Activated B cell treated with CpG ODN at 0.5 μM for 24 hours (primary cell): Measurements from ENCODE around the gene ANXA6. TPM values are rescaled to one million over a fixed set of nuclear protein-coding genes. Genes with fewer than 3 reads are reported as not detected.
A peak's percentile ranks its signal among the peaks of the same experiment; 100 is the strongest.
"Not testable (repeated sequence)": the region's sequence is repeated elsewhere in the genome, so short reads cannot be mapped to it uniquely, and the experiment has no call there.

ENCODE experiments used
- ATAC-seq: fragments of 200-7000 bp; cut with Tn5 transposase; one replicate; pipeline ENCODE4 v1.10.0; 2021; ENCODE audit warnings: low read depth, mild to moderate bottlenecking, moderate library complexity
- CTCF ChIA-PET: fragments of 350-600 bp; sonication (Branson Sonifier 250); formaldehyde crosslinking; loops from one replicate; lab custom pipeline; 2021; ENCODE audit warnings: antibody characterized with exemption; lab: Charles Lee
- POLR2A ChIA-PET: fragments of 350-600 bp; sonication (Branson Sonifier 250); formaldehyde crosslinking; loops from one replicate; lab custom pipeline; 2021; ENCODE audit warnings: antibody characterized with exemption; lab: Charles Lee
- DNase-seq: peaks from one replicate; pipeline ENCODE4 v3.0.0; 2022
- H3K27ac Mint-ChIP-seq: one replicate; pipeline ENCODE4 v1.8.0; 2020; ENCODE audit warnings: mixed read lengths
- H3K27me3 Mint-ChIP-seq: one replicate; pipeline ENCODE4 v1.8.0; 2021; ENCODE audit warnings: mixed read lengths
- H3K36me3 Mint-ChIP-seq: one replicate; pipeline ENCODE4 v1.8.0; 2021; ENCODE audit warnings: low read depth, mixed read lengths
- H3K4me1 Mint-ChIP-seq: one replicate; pipeline ENCODE4 v1.8.0; 2021; ENCODE audit warnings: mixed read lengths
- H3K4me3 Mint-ChIP-seq: one replicate; pipeline ENCODE4 v1.8.0; 2020; ENCODE audit warnings: mild to moderate bottlenecking, mixed read lengths
- H3K9me3 Mint-ChIP-seq: one replicate; pipeline ENCODE4 v1.8.0; 2020; ENCODE audit warnings: mixed read lengths
- CTCF ChIP-seq: fragments of 200-600 bp; IDR thresholded peaks from one replicate; pipeline ENCODE4 v1.8.0; 2022; ENCODE audit warnings: antibody characterized with exemption, mild to moderate bottlenecking
- intact Hi-C: fragments of 100-400 bp; cut with micrococcal nuclease; formaldehyde crosslinking; loops from one replicate; pipeline ENCODE4 v1.15.1; 2024
- total RNA-seq: library from RNA; stranded (reverse); gene quantifications from 2 replicates; pipeline ENCODE4 v1.2.3, GENCODE V29; 2022

The ANXA6 gene
- total RNA-seq, 1 donor from 2014 or later: 367 TPM

- Mint-ChIP-seq H3K27me3 (no peaks in the 10 kb centered on the region), H3K9me3 (no peaks in the 10 kb centered on the region), H3K4me1 (peaks cover 51% of the 10 kb centered on the region), H3K36me3 (peaks cover 53% of the 10 kb centered on the region), H3K4me3 (no peak overlapping the region), H3K27ac (peak overlapping the region; percentile 63)
- ChIA-PET CTCF (interaction anchor here (1.1 to 3.9 kb wide), 3 partner anchors 14 to 137 kb away, joined by 3 to 18 read pairs (median 4); no protein-coding TSS in a partner anchor), POLR2A (interaction anchor here (0.9 to 1.4 kb wide), 2 partner anchors 35 to 36 kb away, joined by 3 read pairs; no protein-coding TSS in a partner anchor)
- intact Hi-C loops: loop anchor here (2.0 kb wide), 1 partner anchor 18 kb away; no protein-coding TSS in a partner anchor
- ATAC-seq: no peak
- no peak for DNase-seq
- TF ChIP-seq CTCF: no peak
Measured at GRCh38 chr5:151178777-151179488, 21.4 kb upstream of the ANXA6 start.

DNA sequence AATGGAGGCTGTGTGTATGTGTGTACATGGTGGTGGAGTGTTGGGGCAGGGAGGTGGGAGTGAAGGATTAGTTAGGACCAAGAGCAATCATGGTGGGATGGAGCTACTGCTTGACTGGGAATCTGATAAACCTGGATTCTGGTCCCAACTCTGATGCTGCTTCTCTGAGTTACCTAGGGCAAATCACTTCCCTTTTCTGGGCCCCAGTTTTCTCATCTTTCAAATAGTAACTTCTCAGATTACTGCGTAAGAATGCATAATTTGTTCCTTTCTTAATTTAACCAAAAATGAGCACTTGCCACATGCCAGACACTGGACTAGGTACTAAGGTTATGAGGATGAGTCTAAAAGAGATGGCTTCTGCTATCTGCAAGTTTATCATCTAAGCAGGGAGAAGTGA lies 20.8 kb upstream of the ANXA6 start:
- ChIA-PET CTCF (interaction anchor here (1.0 to 3.9 kb wide), 2 partner anchors 13 to 52 kb away, joined by 3 to 18 read pairs; no protein-coding TSS in a partner anchor), POLR2A (interaction anchor here (0.7 to 1.4 kb wide), 3 partner anchors 33 to 37 kb away, joined by 3 to 5 read pairs (median 3); no protein-coding TSS in a partner anchor)
- H3K27me3 Mint-ChIP-seq: no peaks in the 10 kb centered on the region
- DNase-seq (no peak), ATAC-seq (no peak)
- peaks cover 47% of the 10 kb centered on the region for H3K36me3 Mint-ChIP-seq
- peaks cover 53% of the 10 kb centered on the region for H3K4me1 Mint-ChIP-seq
- H3K27ac Mint-ChIP-seq: peak overlapping the region; percentile 63
- intact Hi-C loops: loop anchor here (2.0 kb wide), 1 partner anchor 18 kb away; no protein-coding TSS in a partner anchor
- no peak overlapping the region for H3K4me3 Mint-ChIP-seq
- no peaks in the 10 kb centered on the region for H3K9me3 Mint-ChIP-seq
- no peak for TF ChIP-seq CTCF

- intact Hi-C loops, H3K9me3 Mint-ChIP-seq, H3K27me3 Mint-ChIP-seq, H3K4me3 Mint-ChIP-seq, ATAC-seq, DNase-seq: not testable (repeated sequence)
- ChIA-PET POLR2A (interaction anchor here (1.1 to 1.3 kb wide), 3 partner anchors 15 to 115 kb away, joined by 3 read pairs; no protein-coding TSS in a partner anchor), CTCF (interaction anchor here (1.4 to 3.9 kb wide), 3 partner anchors 11 to 140 kb away, joined by 4 to 18 read pairs (median 11); no protein-coding TSS in a partner anchor)
- Mint-ChIP-seq H3K4me1 (peaks cover 54% of the 10 kb centered on the region), H3K27ac (peak overlapping the region; percentile 41), H3K36me3 (peaks cover 29% of the 10 kb centered on the region)
Measured at GRCh38 chr5:151176268-151176667, 18.7 kb upstream of the ANXA6 start.

GRCh38 chr5:151174612-151175101 lies 17.1 kb upstream of the ANXA6 start:
- Mint-ChIP-seq H3K4me1 (peaks cover 58% of the 10 kb centered on the region), H3K36me3 (peaks cover 18% of the 10 kb centered on the region), H3K4me3 (no peak overlapping the region), H3K9me3 (no peaks in the 10 kb centered on the region), H3K27ac (no peak overlapping the region), H3K27me3 (no peaks in the 10 kb centered on the region)
- POLR2A ChIA-PET: interaction anchor here (0.6 kb wide), 1 partner anchor 764 kb away, joined by 3 read pairs; no protein-coding TSS in a partner anchor
- CTCF ChIA-PET: no interaction called here
- no peak for TF ChIP-seq CTCF
- intact Hi-C loops: no loop called here
- DNase-seq: no peak
- ATAC-seq: no peak

GRCh38 chr5:151173711-151174611 lies 16.4 kb upstream of the ANXA6 start:
- no peak overlapping the region for H3K27ac Mint-ChIP-seq

More at GRCh38 chr5:151173711-151174611, 16.4 kb upstream of the ANXA6 start:
- ChIA-PET POLR2A (interaction anchor here (0.6 to 1.0 kb wide), 2 partner anchors 61 to 763 kb away, joined by 3 read pairs; no protein-coding TSS in a partner anchor), CTCF (interaction anchor here (1.1 to 1.2 kb wide), 2 partner anchors 9 to 65 kb away, joined by 4 read pairs; no protein-coding TSS in a partner anchor)
- ATAC-seq: no peak
- TF ChIP-seq CTCF: no peak
- peaks cover 14% of the 10 kb centered on the region for H3K36me3 Mint-ChIP-seq
- no peaks in the 10 kb centered on the region for H3K27me3 Mint-ChIP-seq
- H3K4me3 Mint-ChIP-seq: no peak overlapping the region
- no peaks in the 10 kb centered on the region for H3K9me3 Mint-ChIP-seq
- intact Hi-C loops: no loop called here
- no peak for DNase-seq
- peaks cover 58% of the 10 kb centered on the region for H3K4me1 Mint-ChIP-seq
